HT1080 (cell line): ENCODE measurements around the gene ZIC4. TPM values are rescaled to one million over a fixed set of nuclear protein-coding genes. Genes with fewer than 3 reads are reported as not detected.

Source experiments
- DNase-seq: peaks from one replicate; pipeline ENCODE4 v3.0.0-alpha.2; 2015; ENCODE audit warnings: low read depth
- total RNA-seq: library from RNA; depleted of rRNA; stranded (reverse); fragments of >200 nt; shearing (Covaris generic); gene quantifications from 2 replicates; pipeline ENCODE4 v1.2.3, GENCODE V29; 2014

Gene ZIC4
- total RNA-seq, 1 experiment from 2014 or later: not detected

GRCh38 chr3:147373301-147373700 is 33.0 kb downstream of the ZIC4 start:
- no peak for DNase-seq

DNA sequence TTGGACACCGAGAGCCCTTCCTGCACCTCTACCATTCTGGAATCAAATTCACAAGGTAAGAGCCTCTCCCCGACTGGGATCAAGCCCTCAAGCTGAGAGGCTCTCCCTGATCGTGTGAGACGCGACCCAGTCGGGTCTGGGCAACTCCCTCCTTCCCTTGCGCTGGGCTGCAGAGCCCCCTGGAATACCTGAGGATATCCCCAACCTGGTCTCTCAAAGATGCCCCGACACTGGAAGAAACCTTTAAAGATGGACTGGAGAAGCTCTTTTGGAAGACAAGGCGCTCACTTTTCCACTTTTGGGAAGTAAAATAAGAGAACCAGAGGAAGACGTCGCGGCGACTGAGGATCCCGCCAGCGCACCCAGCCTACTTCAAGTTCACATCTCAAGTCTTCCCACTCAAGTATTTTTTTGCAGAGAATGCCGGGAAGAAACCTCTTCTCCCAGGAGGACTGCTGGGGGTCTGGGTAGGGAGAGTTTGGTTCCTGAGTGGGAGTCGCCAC is 33.8 kb downstream of the ZIC4 start:
- DNase-seq: no peak

GRCh38 chr3:147371771-147372340 is 34.5 kb downstream of the ZIC4 start:
- no peak for DNase-seq

DNA sequence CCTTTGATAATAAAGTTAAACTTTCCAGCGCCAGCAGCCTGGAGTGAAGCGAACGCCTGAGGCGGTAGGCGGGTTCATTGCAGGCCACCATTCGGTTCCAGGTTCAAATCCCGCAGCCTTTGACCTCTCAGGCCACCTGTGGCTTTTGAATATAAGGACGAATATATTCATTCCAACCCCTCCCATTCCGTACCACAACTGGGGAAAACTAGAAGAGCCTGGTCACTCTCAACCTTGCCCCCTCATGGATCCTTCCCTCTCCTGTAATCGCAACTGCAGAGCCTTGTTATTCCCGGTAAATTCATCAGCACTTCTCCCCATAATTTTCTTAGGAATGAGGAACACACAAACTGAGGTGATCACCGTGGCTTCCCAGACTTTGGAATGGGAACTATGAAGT is 35.2 kb downstream of the ZIC4 start:
- DNase-seq: no peak

GRCh38 chr3:147370349-147370748 is 36.0 kb downstream of the ZIC4 start:
- DNase-seq: no peak

GRCh38 chr3:147369661-147370123 is 36.7 kb downstream of the ZIC4 start:
- no peak for DNase-seq

DNA sequence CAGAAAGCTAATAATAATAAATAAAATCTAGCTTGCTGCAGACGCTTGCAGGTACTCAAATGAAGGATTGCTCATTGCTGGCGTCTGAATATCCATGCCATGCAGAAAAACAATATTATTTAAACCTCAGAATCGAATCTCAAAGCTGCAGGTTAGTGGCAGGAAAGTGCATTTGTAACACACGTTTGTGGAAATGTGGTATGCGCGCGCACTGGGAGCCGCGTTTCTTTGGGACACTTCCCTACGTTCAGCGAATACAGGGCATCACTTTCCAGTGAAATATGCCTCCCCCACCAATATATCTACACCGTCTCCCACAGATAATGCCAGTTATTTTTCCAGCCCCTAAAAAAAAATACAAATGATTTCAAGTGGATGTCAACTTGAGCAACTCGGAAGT is 37.1 kb downstream of the ZIC4 start:
- no peak for DNase-seq

DNA sequence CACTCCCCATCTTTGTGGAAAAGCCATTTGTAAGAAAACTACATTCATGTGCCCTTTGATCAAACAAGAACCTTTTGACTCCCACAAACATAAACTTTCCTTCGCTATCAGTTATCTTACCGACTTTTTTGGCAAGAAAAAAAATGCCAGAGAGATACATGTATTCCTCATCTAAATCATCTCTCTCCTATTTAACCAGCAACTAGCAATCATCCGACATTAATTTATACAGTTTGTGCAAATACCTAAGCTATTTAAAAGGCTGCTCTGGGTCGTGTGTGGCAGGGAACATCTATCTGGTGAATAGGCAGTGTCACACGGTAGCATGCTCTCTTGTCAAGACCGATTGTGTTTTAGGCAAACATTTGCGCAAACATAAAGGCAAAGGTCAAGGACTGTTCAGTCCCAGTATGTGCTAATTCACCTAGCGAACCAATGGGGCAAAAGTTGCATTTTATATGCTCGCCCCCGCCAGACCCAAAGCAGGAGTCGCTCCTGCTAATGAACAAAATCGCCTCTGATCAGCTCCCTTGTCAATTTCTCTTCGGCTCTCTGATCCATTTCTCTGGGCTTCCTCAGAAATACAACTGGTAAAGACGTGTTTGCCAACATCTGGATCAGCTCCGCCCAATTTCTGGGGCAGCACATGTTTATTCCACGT is 37.7 kb downstream of the ZIC4 start:
- DNase-seq: no peak

DNA sequence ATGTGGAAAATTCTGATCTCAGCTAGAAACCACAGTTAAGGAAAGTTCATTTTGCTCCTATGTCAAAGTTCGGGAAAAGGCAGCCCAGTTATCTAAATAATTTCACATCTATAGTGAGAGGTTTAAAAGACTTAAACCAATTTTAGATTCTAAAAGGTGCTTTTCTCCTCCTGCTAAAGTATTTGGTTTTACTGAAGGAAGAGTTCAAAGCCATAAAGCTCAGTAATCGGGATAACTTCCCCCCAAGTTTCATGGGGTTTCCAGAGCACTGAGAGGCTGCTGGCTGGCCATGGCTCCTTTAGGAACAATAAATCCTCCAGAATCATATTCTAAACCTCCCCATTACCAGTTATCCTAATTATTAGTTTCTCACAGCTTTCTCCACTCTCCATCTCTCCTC is 38.2 kb downstream of the ZIC4 start:
- DNase-seq: no peak

- DNase-seq: no peak
Observed at GRCh38 chr3:147367676-147368075, 38.7 kb downstream of the ZIC4 start.

GRCh38 chr3:147365196-147366115 is 40.9 kb downstream of the ZIC4 start:
- DNase-seq: no peak

- DNase-seq: no peak
Observed at GRCh38 chr3:147364771-147365170, 41.6 kb downstream of the ZIC4 start.

DNA sequence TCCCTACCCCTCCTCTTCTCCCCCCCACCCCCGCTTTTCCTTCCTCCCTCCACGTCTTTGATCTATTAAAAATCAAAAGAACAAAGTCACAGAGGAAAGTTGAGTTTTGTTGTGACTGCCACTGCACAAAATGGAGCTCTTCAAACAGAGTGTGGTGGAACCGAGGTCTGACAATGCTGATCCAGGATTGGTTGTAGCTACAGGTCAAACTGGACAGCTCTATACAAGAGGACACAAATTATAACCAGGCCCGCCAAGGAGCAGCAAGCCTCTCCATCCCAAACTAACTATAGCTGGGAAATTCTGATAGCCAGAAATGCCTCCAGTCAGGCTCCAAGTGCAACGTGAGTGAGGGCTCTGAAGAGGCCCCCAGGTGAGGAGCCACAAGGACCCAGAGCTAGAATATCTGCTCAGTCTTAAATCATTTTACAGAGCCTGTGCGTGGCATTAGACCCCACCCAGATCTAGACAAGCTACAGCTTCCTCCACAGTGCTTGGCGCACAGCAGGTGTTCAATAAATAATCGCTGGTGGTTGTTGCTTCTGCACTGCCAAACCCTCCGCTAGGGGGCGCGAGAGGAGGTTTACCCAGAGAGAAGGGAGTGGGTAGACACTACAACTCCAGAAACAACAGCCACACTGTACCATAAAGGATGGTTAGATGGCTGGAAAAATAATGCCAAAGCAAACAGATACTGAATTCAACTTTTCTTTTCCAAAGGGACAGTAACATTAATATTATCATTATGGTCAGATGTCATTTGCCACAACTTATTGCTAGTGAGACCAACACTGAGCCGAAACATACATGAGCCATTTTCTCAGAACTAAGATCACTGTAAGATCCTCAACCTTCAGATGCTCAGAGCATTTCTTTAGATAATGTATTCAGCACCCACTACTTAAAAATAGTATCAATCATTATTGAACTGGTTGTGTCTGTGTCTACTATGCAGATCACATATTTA is 44.6 kb downstream of the ZIC4 start:
- peak; percentile 24 for DNase-seq

DNA sequence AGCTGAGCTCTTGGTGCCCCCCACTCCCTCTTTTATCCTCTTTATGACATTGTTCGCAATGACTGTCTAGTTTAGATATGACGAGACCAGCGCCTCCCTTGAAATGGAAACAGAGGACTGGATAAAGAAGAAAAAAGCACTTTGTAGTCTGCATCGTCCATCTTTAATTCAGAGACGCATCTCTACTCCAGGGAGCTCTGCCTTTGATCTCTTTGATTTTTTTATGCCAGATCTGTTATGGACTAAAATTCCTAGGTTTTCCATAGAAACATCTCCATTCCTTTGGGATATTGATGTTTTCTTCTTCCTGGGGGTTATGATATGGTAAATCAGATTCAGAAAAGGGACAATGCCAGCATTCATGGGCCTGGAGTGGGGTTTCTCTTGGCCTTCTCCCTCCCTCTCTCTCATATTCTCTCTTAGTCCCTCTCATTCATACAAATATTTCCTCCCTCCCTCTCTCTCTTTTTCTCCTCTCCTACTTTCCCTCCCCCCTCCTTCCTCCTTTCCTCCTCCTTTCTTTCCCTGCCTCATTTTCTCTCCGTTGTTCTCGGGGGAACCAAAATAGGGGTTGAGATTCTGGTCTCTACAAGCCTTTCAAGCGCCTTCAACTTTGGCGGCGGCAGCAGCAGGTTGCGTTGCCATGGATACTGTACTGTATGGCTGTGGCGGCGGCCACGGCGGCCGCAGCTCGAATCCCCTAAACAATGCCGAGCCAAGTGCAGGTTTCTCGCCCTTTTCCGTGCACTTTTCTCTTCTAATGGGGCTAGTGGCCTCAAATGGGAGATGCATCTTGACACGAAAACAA is 45.5 kb downstream of the ZIC4 start:
- DNase-seq: no peak

DNA sequence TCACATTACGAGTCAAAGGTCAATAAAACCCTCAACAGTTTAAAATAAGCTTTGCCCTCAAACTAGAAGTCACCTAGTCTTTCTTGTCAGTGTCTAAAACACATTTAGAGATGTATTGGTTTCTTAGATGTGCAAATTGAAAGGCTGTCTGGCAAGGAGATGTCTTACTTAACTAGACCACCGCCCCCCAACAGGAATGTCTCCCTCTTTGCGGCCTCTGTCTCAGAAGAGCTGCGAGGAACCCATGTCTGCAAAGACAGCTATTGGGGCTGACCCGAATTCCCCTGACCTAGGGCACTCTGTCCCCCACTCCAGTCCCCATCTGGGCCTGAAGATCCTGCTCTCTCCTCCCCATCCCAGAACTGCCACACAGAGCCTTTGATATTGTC is 46.3 kb downstream of the ZIC4 start:
- DNase-seq: no peak

- no peak for DNase-seq
Observed at GRCh38 chr3:147359177-147360050, 46.9 kb downstream of the ZIC4 start.

DNA sequence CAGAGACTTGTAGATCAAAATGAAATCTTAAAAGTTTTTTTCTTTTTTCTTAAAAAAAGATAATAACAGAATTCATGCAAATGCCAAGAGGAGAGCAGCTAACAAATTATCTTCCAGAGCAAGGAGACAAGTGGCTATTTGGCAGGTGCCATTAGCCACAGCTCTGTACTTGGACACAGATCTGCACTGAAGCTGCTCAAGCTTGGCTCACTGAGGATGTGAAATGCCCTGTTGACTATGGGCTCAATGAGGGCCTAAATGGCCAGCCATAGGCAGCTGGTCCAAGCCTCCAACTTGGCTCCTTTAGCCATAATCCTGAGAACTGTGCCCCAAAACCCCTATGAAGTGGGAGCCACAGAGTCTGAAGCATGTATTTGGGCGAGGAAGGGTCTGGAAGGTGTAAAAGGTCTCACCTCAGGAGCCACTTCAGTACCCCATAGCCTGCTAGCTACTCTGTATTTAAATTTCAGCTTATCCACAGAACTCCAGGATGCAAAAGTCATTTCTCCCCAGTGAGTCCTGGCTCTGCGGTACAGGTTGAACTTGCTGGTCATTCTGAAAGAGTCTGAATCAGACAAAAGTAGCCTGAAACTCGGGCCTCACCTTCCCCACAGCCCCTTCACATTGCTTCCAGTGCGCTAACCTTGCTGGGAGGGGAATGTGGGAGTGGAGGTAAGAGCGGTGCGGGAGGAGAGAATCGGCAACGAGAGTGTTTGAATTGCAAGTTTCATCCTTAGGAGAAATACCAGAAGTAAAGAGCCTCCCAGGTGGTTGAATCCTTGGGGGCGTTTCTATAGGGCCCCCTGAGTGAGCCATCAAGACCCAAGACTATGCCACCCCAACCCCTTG is 48.0 kb downstream of the ZIC4 start:
- DNase-seq: no peak
